Transverse colon (tissue), 3 donors: ENCODE measurements around the gene GRHL1.

Source experiments
- EP300 ChIP-seq: sonication (generic); formaldehyde crosslinking; IDR thresholded peaks from one replicate; pipeline ENCODE4 v1.6.1; 2017; ENCODE audit warnings: antibody characterized with exemption, low read depth
- POLR2A ChIP-seq: fragments of 450-650 bp; IDR thresholded peaks from one replicate; pipeline ENCODE4 v1.6.1; 2016; ENCODE audit warnings: antibody characterized with exemption, mild to moderate bottlenecking, moderate library complexity
- TF ChIP-seq, protein P1 (sequence below), 5 experiments: fragments of 200-600 bp in 3 of 5; fragments of 450-650 bp in 2 of 5; sonication (generic) in 3 of 5; IDR thresholded peaks; 1 replicate in 2 of 5; 2 replicates in 3 of 5; pipeline ENCODE4 v1.5.1; 2016 to 2017; ENCODE audit warnings: antibody characterized with exemption in 5 of 5, inconsistent platforms in 3 of 5, mild to moderate bottlenecking in 2 of 5, moderate library complexity in 1 of 5

GRCh38 chr2:10035633-10036032 lies 84.1 kb downstream of the GRHL1 start:
- no peak for TF ChIP-seq EP300
- TF ChIP-seq, protein P1, sequence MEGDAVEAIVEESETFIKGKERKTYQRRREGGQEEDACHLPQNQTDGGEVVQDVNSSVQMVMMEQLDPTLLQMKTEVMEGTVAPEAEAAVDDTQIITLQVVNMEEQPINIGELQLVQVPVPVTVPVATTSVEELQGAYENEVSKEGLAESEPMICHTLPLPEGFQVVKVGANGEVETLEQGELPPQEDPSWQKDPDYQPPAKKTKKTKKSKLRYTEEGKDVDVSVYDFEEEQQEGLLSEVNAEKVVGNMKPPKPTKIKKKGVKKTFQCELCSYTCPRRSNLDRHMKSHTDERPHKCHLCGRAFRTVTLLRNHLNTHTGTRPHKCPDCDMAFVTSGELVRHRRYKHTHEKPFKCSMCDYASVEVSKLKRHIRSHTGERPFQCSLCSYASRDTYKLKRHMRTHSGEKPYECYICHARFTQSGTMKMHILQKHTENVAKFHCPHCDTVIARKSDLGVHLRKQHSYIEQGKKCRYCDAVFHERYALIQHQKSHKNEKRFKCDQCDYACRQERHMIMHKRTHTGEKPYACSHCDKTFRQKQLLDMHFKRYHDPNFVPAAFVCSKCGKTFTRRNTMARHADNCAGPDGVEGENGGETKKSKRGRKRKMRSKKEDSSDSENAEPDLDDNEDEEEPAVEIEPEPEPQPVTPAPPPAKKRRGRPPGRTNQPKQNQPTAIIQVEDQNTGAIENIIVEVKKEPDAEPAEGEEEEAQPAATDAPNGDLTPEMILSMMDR (IDR thresholded peaks at IDR 0.05) = no peak
- TF ChIP-seq POLR2A = no peak
